PC-9 (cell line): Measurements from ENCODE around the gene EMC10. TPM values are rescaled to one million over a fixed set of nuclear protein-coding genes. Genes with fewer than 3 reads are reported as not detected.
"Not testable (repeated sequence)": the region's sequence is repeated elsewhere in the genome, so short reads cannot be mapped to it uniquely, and the experiment has no call there.

Experiments
- BruUV-seq: library from RNA; stranded (reverse); fragments of 400-500 nt; replicated peaks from 2 replicates; lab custom pipeline; 2021; lab: Mats Ljungman, UMichigan
- CTCF ChIA-PET: fragments of 300-600 bp; sonication (Branson Sonifier 250); formaldehyde crosslinking; loops from one replicate; lab custom pipeline; 2022; ENCODE audit warnings: antibody characterized with exemption; lab: Charles Lee
- POLR2A ChIA-PET: fragments of 300-600 bp; sonication (Branson Sonifier 250); formaldehyde crosslinking; loops from one replicate; lab custom pipeline; 2022; ENCODE audit warnings: antibody characterized with exemption; ENCODE audit not compliant: unreplicated experiment; lab: Charles Lee
- DNase-seq, 2 experiments: peaks; one replicate each; pipeline versions ENCODE4 v3.0.0 to v3.0.0-alpha.2; 2015 to 2022; ENCODE audit warnings: mixed read lengths in 1 of 2
- H2AFZ ChIP-seq: fragments of 200-600 bp; sonication (generic); 2 replicates; pipeline ENCODE4 v1.8.1; 2017; ENCODE audit warnings: antibody characterized with exemption
- H3F3A ChIP-seq: fragments of 200-600 bp; sonication (generic); 2 replicates; pipeline ENCODE4 v1.8.1; 2017; ENCODE audit warnings: antibody characterized with exemption, mild to moderate bottlenecking, low read depth; ENCODE audit not compliant: insufficient read depth
- H3K27ac ChIP-seq: fragments of 200-600 bp; sonication (generic); 2 replicates; pipeline ENCODE4 v1.6.1; 2016; ENCODE audit warnings: mixed run types
- H3K27me3 ChIP-seq: fragments of 200-600 bp; sonication (generic); 2 replicates; pipeline ENCODE4 v1.6.1; 2016; ENCODE audit warnings: low read depth, mixed run types; ENCODE audit not compliant: insufficient read depth
- H3K36me3 ChIP-seq: fragments of 200-600 bp; sonication (generic); 2 replicates; pipeline ENCODE4 v1.6.1; 2016; ENCODE audit warnings: low read depth, mixed run types
- H3K4me1 ChIP-seq: fragments of 200-600 bp; sonication (generic); replicated peaks from 2 replicates; pipeline ENCODE4 v1.6.1; 2016; ENCODE audit warnings: mixed run types; ENCODE audit not compliant: insufficient read depth
- H3K4me2 ChIP-seq: fragments of 200-600 bp; sonication (generic); 2 replicates; pipeline ENCODE4 v1.6.1; 2017; ENCODE audit warnings: mixed run types
- H3K4me3 ChIP-seq: fragments of 200-600 bp; sonication (generic); 2 replicates; pipeline ENCODE4 v1.6.1; 2016; ENCODE audit warnings: mixed run types
- H3K79me2 ChIP-seq: fragments of 200-600 bp; sonication (generic); 2 replicates; pipeline ENCODE4 v1.6.1; 2017; ENCODE audit warnings: low read depth, mixed run types
- H3K9me2 ChIP-seq: fragments of 200-600 bp; sonication (generic); 2 replicates; pipeline ENCODE4 v1.8.1; 2017; ENCODE audit warnings: mild to moderate bottlenecking; ENCODE audit not compliant: insufficient read depth
- H3K9me3 ChIP-seq: fragments of 200-600 bp; sonication (generic); 2 replicates; pipeline ENCODE4 v1.8.1; 2016; ENCODE audit warnings: low read depth; ENCODE audit not compliant: insufficient read depth
- H4K20me1 ChIP-seq: fragments of 200-600 bp; sonication (generic); 2 replicates; pipeline ENCODE4 v1.8.1; 2017; ENCODE audit not compliant: insufficient read depth
- CTCF ChIP-seq: fragments of 200-600 bp; sonication (generic); conservative IDR thresholded peaks from 2 replicates; pipeline ENCODE4 v1.6.1; 2017; ENCODE audit warnings: mixed run types, antibody characterized with exemption, mild to moderate bottlenecking, moderate library complexity
- EZH2 ChIP-seq: fragments of 200-600 bp; sonication (generic); IDR thresholded peaks from 2 replicates; pipeline ENCODE4 v1.8.0; 2017; ENCODE audit warnings: antibody characterized with exemption, low read depth
- intact Hi-C: fragments of 100-400 bp; cut with micrococcal nuclease; formaldehyde crosslinking; loops from one replicate; pipeline ENCODE4 v1.10.0; 2022; ENCODE audit not compliant: unreplicated experiment
- total RNA-seq: library from RNA; stranded (reverse); gene quantifications from 2 replicates; pipeline ENCODE4 v1.2.3, GENCODE V29; 2021

The EMC10 gene
- total RNA-seq, 1 experiment from 2014 or later, result 118 TPM

DNA sequence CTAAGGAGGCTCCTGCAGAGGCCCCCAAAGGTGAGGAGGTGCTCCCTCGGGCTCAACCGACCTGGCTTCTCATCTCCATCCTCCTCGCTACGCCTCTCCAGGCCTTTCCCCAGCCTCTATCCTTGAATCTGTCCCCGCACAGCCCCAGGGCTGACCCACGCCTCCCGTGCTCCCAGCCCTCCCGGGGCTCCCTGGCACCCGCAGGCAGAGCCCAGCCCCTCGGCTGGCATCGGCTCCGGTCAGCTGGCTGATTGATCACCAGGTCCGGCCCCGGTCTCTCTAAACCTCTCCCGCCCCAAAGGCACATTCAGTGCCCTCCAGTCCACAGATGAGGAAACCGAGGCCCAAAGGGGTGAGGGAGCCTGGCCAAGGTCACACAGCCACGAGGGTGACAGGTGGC is 41.1 kb upstream of the EMC10 start:
- H2AFZ ChIP-seq, result no peak overlapping the region
- no peak for TF ChIP-seq CTCF
- TF ChIP-seq EZH2, result no peak
- no peaks in the 10 kb centered on the region for H3K79me2 ChIP-seq
- H3K4me3 ChIP-seq, result no peak overlapping the region
- peaks cover 83% of the 10 kb centered on the region for H3K27me3 ChIP-seq
- ChIA-PET CTCF (no interaction called here), POLR2A (interaction anchor here (0.6 kb wide), 2 partner anchors 33 to 487 kb away, joined by 3 to 4 read pairs; no protein-coding TSS in a partner anchor)
- BruUV-seq, result no TSS peak
- H3K9me2 ChIP-seq, result no peaks in the 10 kb centered on the region
- intact Hi-C loops, result no loop called here
- no peak overlapping the region for H3K27ac ChIP-seq
- H3K9me3 ChIP-seq, result no peaks in the 10 kb centered on the region
- H3K36me3 ChIP-seq, result no peaks in the 10 kb centered on the region
- peaks cover 11% of the 10 kb centered on the region for H3K4me1 ChIP-seq
- H3K4me2 ChIP-seq, result no peak overlapping the region
- no peak for DNase-seq
- H4K20me1 ChIP-seq, result no peaks in the 10 kb centered on the region
- H3F3A ChIP-seq, result peaks cover 4% of the 10 kb centered on the region; the same call in 1 of the 2 replicates

- no TSS peak for BruUV-seq
- CTCF ChIA-PET, result no interaction called here
Measured at GRCh38 chr19:50435627-50436026, 40.7 kb upstream of the EMC10 start.

DNA sequence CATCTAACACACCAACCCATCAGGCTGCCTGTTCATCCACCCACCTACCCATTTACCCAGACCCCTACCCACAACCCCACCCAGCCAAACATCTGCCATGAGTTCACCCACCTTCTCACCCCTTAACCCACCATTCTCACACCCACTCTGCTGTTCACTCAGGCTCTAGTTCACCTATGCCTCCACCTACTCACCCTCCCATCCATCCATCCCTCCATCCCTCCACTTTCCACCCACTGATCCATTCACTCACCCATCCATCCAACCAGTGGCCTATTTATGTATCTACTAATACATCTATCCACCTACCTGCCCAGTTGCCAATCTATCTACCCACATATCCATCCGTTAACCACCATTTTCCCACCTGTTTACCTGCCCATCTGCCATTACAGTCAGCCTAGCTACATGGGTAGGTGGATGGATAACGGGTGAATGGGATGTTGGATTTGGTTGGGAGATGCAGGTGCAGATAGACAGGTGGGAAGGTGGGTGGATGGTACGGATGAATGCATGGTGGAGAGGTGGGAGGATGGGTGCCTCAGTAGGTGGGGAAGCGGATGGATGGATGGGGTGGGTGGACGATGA is 38.4 kb upstream of the EMC10 start:
- Histone ChIP-seq H2AFZ (no peak overlapping the region), H3K4me1 (peaks cover 6% of the 10 kb centered on the region), H3K9me3 (no peaks in the 10 kb centered on the region), H3K27me3 (peaks cover 82% of the 10 kb centered on the region), H3K36me3 (no peaks in the 10 kb centered on the region), H3F3A (peaks cover 4% of the 10 kb centered on the region; the same call in 1 of the 2 replicates), H3K4me2 (no peak overlapping the region), H3K9me2 (no peaks in the 10 kb centered on the region), H4K20me1 (0 out of 2 replicates have a peak, but pooled peaks cover 3% of the 10 kb centered on the region), H3K79me2 (no peaks in the 10 kb centered on the region), H3K4me3 (no peak overlapping the region), H3K27ac (no peak overlapping the region)
- DNase-seq, result no peak
- intact Hi-C loops, result no loop called here
- TF ChIP-seq CTCF (no peak), EZH2 (no peak)
- ChIA-PET POLR2A (no interaction called here), CTCF (no interaction called here)
- BruUV-seq, result no TSS peak

More at GRCh38 chr19:50435627-50436026, 40.7 kb upstream of the EMC10 start:
- H3K9me2 ChIP-seq, result no peaks in the 10 kb centered on the region
- intact Hi-C loops, result no loop called here
- H4K20me1 ChIP-seq, result no peaks in the 10 kb centered on the region
- TF ChIP-seq CTCF (no peak), EZH2 (no peak)
- no peak overlapping the region for H3K4me2 ChIP-seq
- POLR2A ChIA-PET, result interaction anchor here (0.6 kb wide), 1 partner anchor 486 kb away, joined by 4 read pairs; no protein-coding TSS in a partner anchor
- H3K9me3 ChIP-seq, result no peaks in the 10 kb centered on the region
- H3K79me2 ChIP-seq, result no peaks in the 10 kb centered on the region
- H3K27ac ChIP-seq, result no peak overlapping the region
- H3K27me3 ChIP-seq, result peaks cover 83% of the 10 kb centered on the region
- no peak overlapping the region for H2AFZ ChIP-seq
- H3F3A ChIP-seq, result peaks cover 4% of the 10 kb centered on the region; the same call in 1 of the 2 replicates
- no peak for DNase-seq
- H3K4me1 ChIP-seq, result peaks cover 11% of the 10 kb centered on the region
- H3K4me3 ChIP-seq, result no peak overlapping the region
- H3K36me3 ChIP-seq, result no peaks in the 10 kb centered on the region

DNA sequence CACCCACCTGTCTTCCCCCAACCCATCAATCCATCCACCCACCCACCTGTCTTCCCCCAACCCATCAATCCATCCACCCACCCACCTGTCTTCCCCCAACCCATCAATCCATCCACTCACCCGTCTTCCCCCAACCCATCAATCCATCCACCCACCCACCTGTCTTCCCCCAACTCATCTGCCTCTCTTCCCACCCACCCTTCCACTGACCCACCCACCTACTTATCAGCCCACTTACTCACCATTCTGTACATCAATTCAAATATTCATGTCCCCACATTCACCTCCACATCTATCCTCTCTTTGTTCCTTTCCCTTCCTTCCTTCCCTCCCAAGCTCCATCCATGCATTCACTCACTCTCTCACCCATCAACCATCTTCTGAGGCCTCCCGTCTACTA is 37.2 kb upstream of the EMC10 start:
- H3K9me2 ChIP-seq, H4K20me1 ChIP-seq, CTCF ChIA-PET, BruUV-seq, H3F3A ChIP-seq, intact Hi-C loops, H3K27ac ChIP-seq, H3K36me3 ChIP-seq, H3K4me3 ChIP-seq, H2AFZ ChIP-seq, H3K79me2 ChIP-seq, DNase-seq, H3K9me3 ChIP-seq, POLR2A ChIA-PET, H3K4me2 ChIP-seq, H3K4me1 ChIP-seq: not testable (repeated sequence)
- H3K27me3 ChIP-seq, result peaks cover 80% of the 10 kb centered on the region
